ENCODE data around the gene GLRA1. TPM values are rescaled to one million over a fixed set of nuclear protein-coding genes. Genes with fewer than 3 reads are reported as not detected.
"Not testable (repeated sequence)": the region's sequence is repeated elsewhere in the genome, so short reads cannot be mapped to it uniquely, and the experiment has no call there.

Gene GLRA1
- total and polyA plus RNA-seq, 12 donors = 0.40 to 2.7 (median 1.3) TPM; not detected in 7

- no peak overlapping the region for H3K27ac ChIP-seq
- H3K27me3 ChIP-seq = no peaks in the 10 kb centered on the region
- WGBS, 4 donors = 73 to 88% (median 81%) methylated on average over 1 of the region's 1 CpG
- H3K4me1 ChIP-seq (replicated peaks in 1 of 2) = no peaks in the 10 kb centered on the region
- no peak overlapping the region for H3K4me3 ChIP-seq
- no peak for DNase-seq
- intact Hi-C loops (cut with DNase I) = no loop called here
- H3K9me3 ChIP-seq (replicated peaks in 1 of 3) = no peaks in the 10 kb centered on the region
- H3K36me3 ChIP-seq (replicated peaks in 1 of 2) = no peaks in the 10 kb centered on the region
- TF ChIP-seq CTCF (IDR thresholded peaks at IDR 0.05) (no peak), POLR2A (IDR thresholded peaks at IDR 0.05) (no peak)
Observed at GRCh38 chr5:151897896-151898295, 26.8 kb downstream of the GLRA1 start.

GRCh38 chr5:151897020-151897552, 27.6 kb downstream of the GLRA1 start:
- Histone ChIP-seq H3K27me3 (no peaks in the 10 kb centered on the region), H3K27ac (no peak overlapping the region), H3K36me3 (replicated peaks in 1 of 2) (no peaks in the 10 kb centered on the region), H3K4me1 (replicated peaks in 1 of 2) (no peaks in the 10 kb centered on the region), H3K9me3 (replicated peaks in 1 of 3) (no peaks in the 10 kb centered on the region), H3K4me3 (no peak overlapping the region)
- intact Hi-C loops (cut with DNase I) = no loop called here
- WGBS, 4 donors = 39 to 78% (median 70%) methylated on average over 2 of the region's 2 CpGs
- no peak for DNase-seq
- TF ChIP-seq POLR2A (IDR thresholded peaks at IDR 0.05) = no peak

GRCh38 chr5:151896031-151896691, 28.5 kb downstream of the GLRA1 start:
- no peaks in the 10 kb centered on the region for H3K27me3 ChIP-seq
- intact Hi-C loops (cut with DNase I) = no loop called here
- TF ChIP-seq CTCF (IDR thresholded peaks at IDR 0.05) (no peak), POLR2A (IDR thresholded peaks at IDR 0.05) (no peak)
- no peak overlapping the region for H3K27ac ChIP-seq
- H3K4me1 ChIP-seq (replicated peaks in 1 of 2) = no peaks in the 10 kb centered on the region
- no peak for DNase-seq
- H3K4me3 ChIP-seq = no peak overlapping the region
- H3K9me3 ChIP-seq (replicated peaks in 1 of 3) = no peaks in the 10 kb centered on the region
- WGBS, 4 donors = 35 to 46% (median 40%) methylated on average over 3 of the region's 3 CpGs
- no peaks in the 10 kb centered on the region for H3K36me3 ChIP-seq (replicated peaks in 1 of 2)

- H3K36me3 ChIP-seq (replicated peaks in 1 of 2) = no peaks in the 10 kb centered on the region
- TF ChIP-seq POLR2A (IDR thresholded peaks at IDR 0.05) (no peak), CTCF (IDR thresholded peaks at IDR 0.05) (no peak)
- no peak for DNase-seq
- H3K27me3 ChIP-seq = no peaks in the 10 kb centered on the region
- no peaks in the 10 kb centered on the region for H3K4me1 ChIP-seq (replicated peaks in 1 of 2)
- no peaks in the 10 kb centered on the region for H3K9me3 ChIP-seq (replicated peaks in 1 of 3)
- intact Hi-C loops (cut with DNase I) = no loop called here
- H3K27ac ChIP-seq = no peak overlapping the region
- no peak overlapping the region for H3K4me3 ChIP-seq
- 44 to 60% (median 56%) methylated on average over 5 of the region's 5 CpGs for WGBS, 4 donors
Observed at GRCh38 chr5:151895660-151896030, 29.0 kb downstream of the GLRA1 start.

GRCh38 chr5:151893485-151893884, 31.2 kb downstream of the GLRA1 start:
- H3K4me1 ChIP-seq (replicated peaks in 1 of 2); H3K27me3 ChIP-seq; H3K27ac ChIP-seq; intact Hi-C loops (cut with DNase I); H3K4me3 ChIP-seq; H3K9me3 ChIP-seq (replicated peaks in 1 of 3); H3K36me3 ChIP-seq (replicated peaks in 1 of 2); DNase-seq: not testable (repeated sequence)
- WGBS, 4 donors = 79 to 88% (median 85%) methylated on average over 2 of the region's 2 CpGs
